ENCODE data around the gene MRPS6.
A peak's percentile ranks its signal among the peaks of the same experiment; 100 is the strongest.

MRPS6 gene

DNA sequence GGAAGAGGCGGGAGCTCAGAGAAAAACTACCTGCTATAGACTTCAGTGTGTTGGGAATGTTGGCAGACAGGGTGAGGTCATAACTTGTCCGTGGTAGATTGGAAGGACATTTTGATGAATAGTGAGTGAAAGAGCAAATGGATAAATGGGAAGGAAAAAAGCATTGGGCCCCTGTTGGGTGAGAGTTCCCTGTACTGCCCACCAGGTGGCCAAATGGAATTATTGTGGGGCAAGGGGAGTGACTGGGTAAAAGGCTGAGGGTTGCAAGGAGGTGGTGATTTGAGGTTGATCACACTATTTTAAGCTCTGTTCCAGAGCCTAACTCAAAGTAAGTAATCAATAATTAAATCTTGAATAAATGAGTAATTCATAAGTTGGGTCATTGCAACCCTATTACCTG is 60.4 kb downstream of the MRPS6 start:
- Histone ChIP-seq H3K36me3 (replicated peaks; ENCODE audit: low read depth, low read length) (peaks cover 25% of the 10 kb centered on the region), H3K79me2 (ENCODE audit: low read length) (peaks cover 53% of the 10 kb centered on the region)
- TF ChIP-seq, protein P1, sequence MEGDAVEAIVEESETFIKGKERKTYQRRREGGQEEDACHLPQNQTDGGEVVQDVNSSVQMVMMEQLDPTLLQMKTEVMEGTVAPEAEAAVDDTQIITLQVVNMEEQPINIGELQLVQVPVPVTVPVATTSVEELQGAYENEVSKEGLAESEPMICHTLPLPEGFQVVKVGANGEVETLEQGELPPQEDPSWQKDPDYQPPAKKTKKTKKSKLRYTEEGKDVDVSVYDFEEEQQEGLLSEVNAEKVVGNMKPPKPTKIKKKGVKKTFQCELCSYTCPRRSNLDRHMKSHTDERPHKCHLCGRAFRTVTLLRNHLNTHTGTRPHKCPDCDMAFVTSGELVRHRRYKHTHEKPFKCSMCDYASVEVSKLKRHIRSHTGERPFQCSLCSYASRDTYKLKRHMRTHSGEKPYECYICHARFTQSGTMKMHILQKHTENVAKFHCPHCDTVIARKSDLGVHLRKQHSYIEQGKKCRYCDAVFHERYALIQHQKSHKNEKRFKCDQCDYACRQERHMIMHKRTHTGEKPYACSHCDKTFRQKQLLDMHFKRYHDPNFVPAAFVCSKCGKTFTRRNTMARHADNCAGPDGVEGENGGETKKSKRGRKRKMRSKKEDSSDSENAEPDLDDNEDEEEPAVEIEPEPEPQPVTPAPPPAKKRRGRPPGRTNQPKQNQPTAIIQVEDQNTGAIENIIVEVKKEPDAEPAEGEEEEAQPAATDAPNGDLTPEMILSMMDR (IDR thresholded peaks at IDR 0.05; ENCODE audit: low read depth, low read length) = peak; percentile 21; the same call in 1 of the 2 replicates
- TF ChIP-seq EZH2phosphoT487 (IDR thresholded peaks at IDR 0.05; ENCODE audit: low read depth) = no peak

DNA sequence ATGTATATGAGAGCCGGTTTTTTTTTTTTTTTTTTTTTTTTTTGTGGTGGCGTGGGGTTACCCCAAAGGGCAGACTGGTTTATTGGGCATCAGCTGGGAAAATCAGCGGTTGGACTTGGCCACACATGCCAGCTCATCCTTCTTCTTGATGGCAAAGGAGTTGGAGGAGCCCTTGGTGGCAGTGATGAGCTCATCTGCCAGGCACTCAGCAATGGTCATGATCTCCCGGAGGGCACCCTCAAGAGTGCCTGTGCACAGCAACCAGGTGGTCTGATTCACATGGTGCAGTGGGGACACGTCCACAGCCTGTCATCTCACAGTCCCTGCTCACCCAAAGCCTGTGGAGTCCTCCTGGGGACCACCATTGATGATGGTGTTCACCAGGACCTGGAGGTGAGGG is 62.0 kb downstream of the MRPS6 start:
- Histone ChIP-seq H3K27me3 (ENCODE audit: low read depth, low read length) (no peaks in the 10 kb centered on the region), H4K20me1 (ENCODE audit: insufficient read depth, low read length) (no peaks in the 10 kb centered on the region), H3K36me3 (replicated peaks; ENCODE audit: low read depth, low read length) (peaks cover 25% of the 10 kb centered on the region), H3K27ac (ENCODE audit: low read length) (no peak overlapping the region), H3K4me1 (ENCODE audit: low read length) (no peaks in the 10 kb centered on the region), H3K4me3 (ENCODE audit: low read length) (no peak overlapping the region), H3K79me2 (ENCODE audit: low read length) (peaks cover 48% of the 10 kb centered on the region), H2AFZ (ENCODE audit: low read depth, low read length) (no peak overlapping the region), H3K9me3 (ENCODE audit: insufficient read depth, low read length) (no peaks in the 10 kb centered on the region), H3K4me2 (ENCODE audit: low read length) (no peak overlapping the region), H3K9ac (ENCODE audit: low read length) (no peak overlapping the region)
- no peak for TF ChIP-seq EZH2phosphoT487 (IDR thresholded peaks at IDR 0.05; ENCODE audit: low read depth)
- TF ChIP-seq, protein P1 (IDR thresholded peaks at IDR 0.05; ENCODE audit: low read depth, low read length) = no peak

More for the DNA sequence above, 60.4 kb downstream of the MRPS6 start:
- no peak overlapping the region for H3K4me2 ChIP-seq (ENCODE audit: low read length)
- H3K4me3 ChIP-seq (ENCODE audit: low read length) = no peak overlapping the region
- H2AFZ ChIP-seq (ENCODE audit: low read depth, low read length) = no peak overlapping the region
- H3K4me1 ChIP-seq (ENCODE audit: low read length) = peaks cover 6% of the 10 kb centered on the region; the same call in 1 of the 2 replicates
- H3K27me3 ChIP-seq (ENCODE audit: low read depth, low read length) = no peaks in the 10 kb centered on the region
- H3K9ac ChIP-seq (ENCODE audit: low read length) = no peak overlapping the region
- no peak overlapping the region for H3K27ac ChIP-seq (ENCODE audit: low read length)
- H4K20me1 ChIP-seq (ENCODE audit: insufficient read depth, low read length) = peaks cover 8% of the 10 kb centered on the region; the same call in 1 of the 2 replicates
- no peaks in the 10 kb centered on the region for H3K9me3 ChIP-seq (ENCODE audit: insufficient read depth, low read length)

DNA sequence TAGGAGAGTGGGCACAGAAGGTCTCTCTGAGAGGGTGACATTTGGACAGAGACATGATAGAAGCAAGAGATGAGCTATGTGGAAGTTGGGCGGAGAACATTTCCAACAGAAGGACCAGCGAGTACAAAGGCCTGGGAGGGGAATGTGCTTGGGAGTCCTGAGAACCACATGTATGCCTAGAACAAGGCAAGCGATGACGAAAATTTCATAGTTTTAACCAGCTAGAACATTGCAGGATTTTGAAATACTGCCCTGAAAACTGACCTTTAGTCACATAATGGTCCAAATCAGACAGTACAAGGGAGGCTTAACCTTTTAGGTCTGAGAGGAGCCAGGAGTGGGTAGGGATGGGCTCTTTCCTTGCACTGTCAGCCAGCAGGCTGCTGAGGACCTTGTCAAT is 68.0 kb downstream of the MRPS6 start:
- H3K9me3 ChIP-seq (ENCODE audit: insufficient read depth, low read length) = no peaks in the 10 kb centered on the region
- TF ChIP-seq, protein P1 (IDR thresholded peaks at IDR 0.05; ENCODE audit: low read depth, low read length) = no peak
- no peak for TF ChIP-seq EZH2phosphoT487 (IDR thresholded peaks at IDR 0.05; ENCODE audit: low read depth)
- no peak overlapping the region for H3K9ac ChIP-seq (ENCODE audit: low read length)
- peaks cover 22% of the 10 kb centered on the region for H3K79me2 ChIP-seq (ENCODE audit: low read length)
- H3K27ac ChIP-seq (ENCODE audit: low read length) = no peak overlapping the region
- H3K36me3 ChIP-seq (replicated peaks; ENCODE audit: low read depth, low read length) = peaks cover 37% of the 10 kb centered on the region
- no peaks in the 10 kb centered on the region for H3K4me1 ChIP-seq (ENCODE audit: low read length)
- H3K4me2 ChIP-seq (ENCODE audit: low read length) = no peak overlapping the region
- H4K20me1 ChIP-seq (ENCODE audit: insufficient read depth, low read length) = no peaks in the 10 kb centered on the region
- no peak overlapping the region for H2AFZ ChIP-seq (ENCODE audit: low read depth, low read length)
- no peak overlapping the region for H3K4me3 ChIP-seq (ENCODE audit: low read length)
- no peaks in the 10 kb centered on the region for H3K27me3 ChIP-seq (ENCODE audit: low read depth, low read length)

DNA sequence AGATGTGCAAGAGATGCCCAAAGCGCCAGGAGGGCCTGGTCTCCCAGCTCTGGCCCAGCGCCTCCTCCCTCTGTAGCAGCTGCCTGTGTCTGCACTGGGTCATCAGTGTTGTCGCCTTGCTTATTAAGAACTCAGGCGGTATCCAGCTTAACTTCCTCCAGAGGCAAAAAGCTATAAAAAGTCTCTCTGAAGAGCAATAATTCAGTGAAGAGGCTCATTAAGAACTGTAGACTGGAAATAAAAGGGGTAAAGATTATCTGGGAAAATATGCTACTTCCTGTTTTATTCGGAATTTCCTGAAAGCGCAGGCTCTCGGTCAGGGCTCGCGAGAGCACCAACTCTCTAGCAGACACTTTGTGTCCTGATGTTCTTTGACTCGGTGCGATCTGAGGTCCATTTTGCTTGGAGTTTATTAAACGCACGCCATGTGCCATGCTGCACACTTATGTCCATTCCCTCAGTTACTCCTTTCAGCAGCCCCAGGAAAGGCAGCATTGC is 70.4 kb downstream of the MRPS6 start:
- H3K4me3 ChIP-seq (ENCODE audit: low read length) = no peak overlapping the region
- H3K79me2 ChIP-seq (ENCODE audit: low read length) = peaks cover 18% of the 10 kb centered on the region
- H3K36me3 ChIP-seq (replicated peaks; ENCODE audit: low read depth, low read length) = peaks cover 27% of the 10 kb centered on the region
- no peaks in the 10 kb centered on the region for H4K20me1 ChIP-seq (ENCODE audit: insufficient read depth, low read length)
- no peak overlapping the region for H3K9ac ChIP-seq (ENCODE audit: low read length)
- no peak overlapping the region for H3K4me2 ChIP-seq (ENCODE audit: low read length)
- H3K27ac ChIP-seq (ENCODE audit: low read length) = no peak overlapping the region
- no peaks in the 10 kb centered on the region for H3K4me1 ChIP-seq (ENCODE audit: low read length)
- TF ChIP-seq, protein P1 (IDR thresholded peaks at IDR 0.05; ENCODE audit: low read depth, low read length) = no peak
- TF ChIP-seq EZH2phosphoT487 (IDR thresholded peaks at IDR 0.05; ENCODE audit: low read depth) = no peak
- H2AFZ ChIP-seq (ENCODE audit: low read depth, low read length) = no peak overlapping the region
- H3K9me3 ChIP-seq (ENCODE audit: insufficient read depth, low read length) = no peaks in the 10 kb centered on the region
- no peaks in the 10 kb centered on the region for H3K27me3 ChIP-seq (ENCODE audit: low read depth, low read length)
